ENCODE results near the gene WDR44.
"Not testable (repeated sequence)": the region's sequence is repeated elsewhere in the genome, so short reads cannot be mapped to it uniquely, and the experiment has no call there.

WDR44 gene

GRCh38 chrX:118482384-118482783 is 136.5 kb downstream of the WDR44 start:
- DNase-seq (ENCODE audit: low read depth in 3 of 3), result not testable (repeated sequence)

DNA sequence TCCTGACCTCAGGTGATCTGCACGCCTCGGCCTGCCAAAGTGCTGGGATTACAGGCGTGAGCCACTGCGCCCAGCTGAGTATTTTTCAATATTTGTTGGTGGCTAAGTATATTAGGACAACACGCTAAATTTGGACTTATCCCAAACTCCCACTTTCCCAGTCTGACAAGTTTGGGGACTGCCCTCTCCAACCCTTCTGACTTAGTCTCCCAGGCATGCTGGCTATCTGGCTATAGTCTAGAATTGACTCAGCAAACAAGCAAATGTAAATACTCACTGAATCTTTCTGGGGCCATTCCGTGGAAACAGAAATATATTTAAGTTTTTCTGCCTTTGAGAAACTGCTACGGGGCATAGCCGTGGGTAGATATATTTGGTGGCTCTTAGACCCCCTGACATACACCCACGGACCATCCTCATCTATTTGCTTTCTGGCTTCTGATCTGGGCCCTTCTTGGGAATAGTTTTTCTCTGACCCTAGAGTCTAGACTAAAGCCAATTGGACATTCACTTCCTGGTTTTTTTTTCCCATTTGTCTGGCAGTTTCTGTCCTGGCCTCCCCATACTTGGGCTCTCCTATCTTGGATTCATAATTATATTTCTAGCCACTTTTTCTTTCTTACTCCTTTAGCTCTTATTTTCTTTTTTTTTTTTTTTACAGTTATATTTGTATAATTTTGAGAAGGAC is 138.5 kb downstream of the WDR44 start:
- no peak for DNase-seq (ENCODE audit: low read depth in 3 of 3)

DNA sequence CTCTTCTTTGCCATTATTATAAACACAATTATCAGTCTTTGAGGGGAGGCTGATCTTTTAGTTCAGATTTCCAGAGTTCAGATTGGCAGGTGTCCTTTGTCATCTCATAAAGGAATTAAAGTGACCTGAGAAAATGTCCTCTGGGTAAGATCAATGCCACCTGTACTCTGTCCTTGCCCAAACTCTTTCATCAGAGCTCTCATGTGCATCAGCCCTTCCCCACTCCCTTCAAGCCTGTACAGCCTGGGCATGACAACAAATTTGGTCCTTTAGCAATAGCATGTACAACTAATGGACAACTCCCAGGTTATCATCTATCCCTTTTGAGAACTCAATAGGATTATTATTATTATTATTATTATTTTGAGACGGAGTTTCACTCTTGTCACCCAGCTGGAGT is 140.8 kb downstream of the WDR44 start:
- not testable (repeated sequence) for DNase-seq (ENCODE audit: low read depth in 3 of 3)

DNA sequence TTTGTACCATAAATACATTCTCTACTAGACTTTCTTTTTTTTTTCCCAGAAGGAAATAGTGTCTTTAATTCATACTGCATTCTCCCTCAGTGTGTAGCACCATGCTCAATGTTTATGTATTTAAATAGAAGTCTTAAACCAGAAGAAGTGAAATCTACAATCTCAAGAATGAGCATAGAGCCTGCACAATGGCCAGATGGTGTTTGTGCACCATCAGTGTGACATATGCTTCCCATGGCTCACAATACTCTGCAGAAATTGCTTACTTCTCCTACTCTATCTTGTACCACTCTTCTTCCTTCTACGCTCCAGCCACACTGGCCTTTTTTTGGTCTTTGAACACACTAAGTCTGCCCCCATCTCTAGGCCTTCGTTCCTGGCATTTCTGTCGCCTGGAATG is 147.1 kb downstream of the WDR44 start:
- DNase-seq (ENCODE audit: low read depth in 3 of 3), result no peak

GRCh38 chrX:118493653-118494297 is 147.9 kb downstream of the WDR44 start:
- DNase-seq (ENCODE audit: low read depth in 3 of 3), result no peak

DNA sequence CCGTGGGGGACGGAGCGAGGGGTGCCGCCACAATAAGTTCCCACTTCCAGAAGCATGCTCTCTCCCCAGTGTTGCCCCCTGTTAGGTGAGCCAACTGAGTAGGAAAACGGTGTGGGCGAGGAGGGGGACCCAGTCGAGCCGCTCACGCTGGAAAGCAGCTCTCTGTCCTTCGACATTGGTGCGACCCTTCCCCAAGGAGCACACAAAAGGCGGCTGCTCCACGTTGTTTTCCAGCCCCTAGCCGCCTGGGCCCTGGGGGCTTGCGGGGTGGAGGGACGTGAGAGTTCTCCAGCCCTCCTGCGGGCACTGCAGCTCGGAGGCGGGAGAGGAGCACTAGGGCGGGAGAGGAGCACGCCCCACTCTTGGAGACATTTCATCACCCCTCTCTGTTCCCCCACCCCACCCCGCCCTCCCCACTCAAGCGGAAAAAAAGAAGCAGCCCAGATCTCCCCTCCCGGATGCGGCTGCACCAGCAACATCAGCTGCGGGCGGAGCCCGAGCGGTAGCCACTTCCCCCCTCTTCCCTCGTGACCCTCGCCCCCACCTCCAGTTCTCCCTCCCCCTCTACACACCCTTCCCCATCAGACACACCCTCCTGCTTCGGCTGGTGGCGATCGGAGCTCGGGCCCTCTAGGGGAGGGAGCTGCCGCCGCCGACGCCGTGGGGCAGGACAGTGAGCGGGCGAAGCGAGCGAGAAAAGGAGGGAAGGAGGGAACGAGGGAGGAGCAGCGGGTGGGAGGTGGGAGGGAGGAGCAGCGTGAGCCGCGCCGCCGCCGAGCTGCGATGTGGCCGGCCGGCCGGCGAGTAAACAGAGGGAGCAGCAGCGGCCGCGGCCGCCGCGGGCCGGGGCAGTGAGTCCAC is 149.4 kb downstream of the WDR44 start, which contains the start of gene DOCK11:
DOCK11 (plus strand) TSS at position 755 of the 861 bp plus-strand sequence. CDS start 157 bp downstream, outside the sequence.
- DNase-seq (ENCODE audit: low read depth in 3 of 3), result peak; percentile 41 to 69 (median 64)

DNA sequence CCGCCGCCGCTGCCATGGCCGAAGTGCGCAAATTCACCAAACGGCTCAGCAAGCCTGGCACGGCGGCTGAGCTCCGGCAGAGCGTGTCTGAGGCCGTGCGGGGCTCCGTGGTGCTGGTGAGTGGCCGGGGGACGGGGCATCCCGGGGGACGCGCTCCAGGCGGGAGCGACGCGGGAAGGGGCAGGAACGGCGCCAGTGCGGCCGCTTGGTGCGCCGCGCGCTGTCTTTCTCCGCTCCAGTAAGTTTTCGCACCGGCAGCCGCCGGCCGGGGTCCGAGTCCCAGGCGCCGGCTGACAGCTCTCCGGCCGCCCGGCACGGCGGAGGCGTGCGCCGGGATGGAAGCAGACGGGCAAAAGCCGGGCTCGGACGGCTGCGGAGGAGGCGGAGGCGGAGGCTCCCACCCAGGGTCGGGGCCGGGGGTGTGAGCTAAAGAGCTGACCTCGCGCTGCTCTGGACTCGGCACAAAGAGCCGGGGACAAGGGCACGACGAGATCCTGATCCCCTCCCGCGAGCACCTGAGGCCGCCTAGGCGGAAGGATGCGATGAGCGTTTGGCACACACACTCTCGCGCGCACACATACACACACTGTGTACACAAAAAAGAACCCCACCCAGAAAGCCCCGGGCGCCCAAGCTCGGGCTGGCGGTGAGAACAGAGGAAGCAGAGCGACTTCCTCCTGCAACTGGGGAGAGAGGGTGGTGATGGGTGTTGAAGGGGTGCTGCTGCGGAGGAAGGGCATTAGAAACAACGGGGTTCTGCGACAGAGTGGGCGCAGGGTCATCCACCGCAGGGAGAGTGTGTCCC is 150.3 kb downstream of the WDR44 start:
- peak; percentile 29 to 50 (median 42) for DNase-seq (ENCODE audit: low read depth in 3 of 3)

- DNase-seq (ENCODE audit: low read depth in 3 of 3), result no peak
Measured at GRCh38 chrX:118496763-118497079, 150.8 kb downstream of the WDR44 start.

DNA sequence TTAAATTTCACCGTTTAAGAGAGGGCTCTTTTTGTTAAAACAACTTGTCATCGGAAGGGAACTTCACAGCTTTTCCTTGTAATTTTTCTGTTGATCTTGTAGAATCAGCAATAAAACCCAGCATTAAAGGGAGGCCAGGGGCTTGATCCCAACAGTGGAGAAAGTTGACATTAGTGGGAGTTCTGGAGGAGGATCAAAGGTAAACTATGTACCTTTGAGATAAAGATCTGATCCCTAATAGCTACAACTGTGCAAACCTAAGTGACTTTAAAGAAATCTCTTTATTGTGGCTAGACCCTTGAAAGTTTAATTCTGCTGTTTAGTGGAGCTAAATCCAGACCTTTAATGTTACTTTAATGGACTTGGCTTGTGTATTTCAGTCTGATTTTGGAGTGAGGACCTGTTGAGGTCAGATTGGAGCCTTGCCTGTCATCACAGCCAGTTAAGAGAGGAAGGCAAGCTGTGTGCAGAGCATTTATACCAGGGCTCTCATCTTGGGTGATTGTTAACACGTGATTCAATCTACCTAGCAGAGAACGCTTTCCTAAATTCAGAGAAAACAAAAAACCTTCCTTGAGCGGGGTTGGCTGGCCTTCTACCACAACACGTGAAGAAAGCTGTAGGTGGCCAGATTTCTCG is 151.4 kb downstream of the WDR44 start:
- peak in 1 of 3 experiments; percentile 10 for DNase-seq (ENCODE audit: low read depth in 3 of 3)

DNA sequence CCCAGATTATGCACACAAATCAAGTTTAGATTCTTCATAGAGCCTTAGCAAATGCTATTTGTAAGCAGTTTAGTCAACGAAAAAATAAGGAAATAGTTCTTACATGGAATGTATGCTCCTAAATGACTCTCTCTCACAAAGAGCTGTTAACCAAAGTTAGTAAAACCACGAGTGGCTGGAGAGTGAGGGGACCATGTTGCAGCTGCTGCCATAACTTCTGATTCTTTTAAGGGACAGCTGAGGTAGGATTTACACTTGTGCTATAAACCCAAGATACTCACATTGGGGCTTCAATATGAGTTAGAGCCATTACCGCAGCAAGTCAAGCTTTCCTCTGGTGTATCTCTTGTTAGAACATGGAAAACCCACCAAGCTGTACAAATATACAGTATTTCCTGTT is 152.4 kb downstream of the WDR44 start:
- no peak for DNase-seq (ENCODE audit: low read depth in 3 of 3)

GRCh38 chrX:118498755-118499154 is 152.8 kb downstream of the WDR44 start:
- DNase-seq (ENCODE audit: low read depth in 3 of 3), result no peak

DNA sequence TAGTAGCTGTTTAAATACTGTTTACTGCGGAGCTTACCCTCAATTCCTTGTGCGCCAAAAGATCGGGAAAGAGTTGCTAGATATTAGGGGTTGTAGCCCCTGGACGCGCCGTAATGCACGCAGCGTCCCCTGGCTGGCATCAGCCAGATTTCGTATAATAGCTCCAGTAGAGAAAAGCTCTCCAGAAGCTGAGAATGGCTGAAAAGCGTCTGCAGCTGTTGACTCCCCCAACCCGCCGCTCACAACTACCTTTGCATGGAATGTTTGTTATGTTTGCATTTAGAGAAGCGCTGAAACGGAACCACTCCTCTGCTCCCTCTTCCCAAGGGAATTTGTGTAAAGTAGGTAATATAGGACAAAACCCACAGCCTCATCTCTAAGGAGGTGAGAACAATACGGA is 153.4 kb downstream of the WDR44 start:
- no peak for DNase-seq (ENCODE audit: low read depth in 3 of 3)

All from stimulated activated CD4-positive, alpha-beta T cell treated with anti-CD3 and anti-CD28 coated beads, TNF-alpha, amount 100 ng/mL, for 4 hours (primary cell).